GM12878 (cell line): Measurements from ENCODE around the gene MBD3. TPM values are rescaled to one million over a fixed set of nuclear protein-coding genes. Genes with fewer than 3 reads are reported as not detected.
A peak's percentile ranks its signal among the peaks of the same experiment; 100 is the strongest.

Experiments
- ATAC-seq: fragments of 200-7000 bp; cut with Tn5 transposase; 3 replicates; pipeline ENCODE4 v1.9.1; 2020; ENCODE audit warnings: mild to moderate bottlenecking, moderate library complexity
- BruUV-seq: library from RNA; stranded (reverse); fragments of 400-500 nt; replicated peaks from 2 replicates; lab custom pipeline; 2021; lab: Mats Ljungman, UMichigan
- CTCF ChIA-PET: fragments of 300-600 bp; sonication (Branson Sonifier 250); formaldehyde crosslinking; extraction: SDS; loops from one replicate; lab custom pipeline; 2021; ENCODE audit warnings: inconsistent platforms; lab: Yijun Ruan, JAX
- POLR2A ChIA-PET: fragments of 350-600 bp; formaldehyde crosslinking; extraction: SDS; loops from one replicate; lab custom pipeline; 2021; ENCODE audit warnings: inconsistent platforms; lab: Charles Lee
- RAD21 ChIA-PET: fragments of 300-600 bp; sonication (Branson Sonifier 250); formaldehyde crosslinking; loops from one replicate; lab custom pipeline; 2023; ENCODE audit warnings: antibody characterized with exemption; ENCODE audit not compliant: unreplicated experiment; lab: Charles Lee
- SMC1A ChIA-PET: fragments of 300-600 bp; sonication (Branson Sonifier 250); formaldehyde crosslinking; loops from one replicate; lab custom pipeline; 2023; ENCODE audit not compliant: unreplicated experiment, uncharacterized antibody; lab: Charles Lee
- DNase-seq: peaks from one replicate; pipeline ENCODE4 v3.0.0-alpha.2; 2011; ENCODE audit warnings: low read depth, low spot score
- FAIRE-seq: peaks from 3 replicates; lab custom pipeline; 2011; peaks lifted over from hg19 to GRCh38; lab: Jason Lieb, UNC
- H2AFZ ChIP-seq: 2 replicates; pipeline ENCODE4 v1.6.0; 2011; ENCODE audit warnings: low read depth, low read length, control low read depth; ENCODE audit not compliant: control insufficient read depth
- H3K27ac ChIP-seq: 2 replicates; pipeline ENCODE4 v1.5.1; 2011; ENCODE audit warnings: control low read depth; ENCODE audit not compliant: control insufficient read depth, insufficient read depth
- H3K27me3 ChIP-seq, 2 experiments: replicated peaks in 1 of 2; 2 replicates each; pipeline versions ENCODE4 v1.6.0 to v1.6.1; 2011; ENCODE audit warnings: low read length in 1 of 2; ENCODE audit not compliant: control insufficient read depth in 2 of 2, insufficient read depth in 2 of 2
- H3K36me3 ChIP-seq, 2 experiments: 2 replicates each; pipeline ENCODE4 v1.5.1; 2011; ENCODE audit warnings: low read length in 1 of 2; ENCODE audit not compliant: control insufficient read depth in 2 of 2, insufficient read depth in 2 of 2
- H3K4me1 ChIP-seq: 2 replicates; pipeline ENCODE4 v1.6.1; 2011; ENCODE audit warnings: mild to moderate bottlenecking, low read length, moderate library complexity, mixed read lengths; ENCODE audit not compliant: control insufficient read depth, insufficient read depth
- H3K4me2 ChIP-seq: 2 replicates; pipeline ENCODE4 v1.6.0; 2011; ENCODE audit warnings: control low read depth; ENCODE audit not compliant: control insufficient read depth, insufficient read depth
- H3K4me3 ChIP-seq: fragments of 200-600 bp; sonication (generic); 2 replicates; pipeline ENCODE4 v1.5.1; 2016
- H3K79me2 ChIP-seq: 2 replicates; pipeline ENCODE4 v1.6.0; 2011; ENCODE audit warnings: low read length; ENCODE audit not compliant: control insufficient read depth, insufficient read depth
- H3K9ac ChIP-seq: 2 replicates; pipeline ENCODE4 v1.8.0; 2011; ENCODE audit warnings: low read length, control low read depth, mixed read lengths; ENCODE audit not compliant: control insufficient read depth, insufficient read depth
- H3K9me3 ChIP-seq: replicated peaks from 3 replicates; pipeline ENCODE4 v1.5.1; 2011; ENCODE audit warnings: mild to moderate bottlenecking, low read length; ENCODE audit not compliant: control insufficient read depth, insufficient read depth
- H4K20me1 ChIP-seq: 2 replicates; pipeline ENCODE4 v1.6.0; 2011; ENCODE audit not compliant: control insufficient read depth, insufficient read depth
- BMI1 ChIP-seq: fragments of 450-650 bp; IDR thresholded peaks from 2 replicates; pipeline ENCODE4 v1.6.1; 2016; ENCODE audit warnings: mild to moderate bottlenecking, moderate library complexity, borderline replicate concordance
- ETV6 ChIP-seq, 2 experiments: fragments of 450-650 bp in 1 of 2; IDR thresholded peaks in 1 of 2; conservative IDR thresholded peaks in 1 of 2; 2 replicates each; pipeline ENCODE4 v1.6.1; 2014; ENCODE audit warnings: antibody characterized with exemption in 1 of 2, borderline replicate concordance in 1 of 2, low read depth in 1 of 2, mild to moderate bottlenecking in 1 of 2, moderate library complexity in 1 of 2
- HDAC6 ChIP-seq: fragments of 200-600 bp; sonication (generic); IDR thresholded peaks from one replicate; pipeline ENCODE4 v1.8.0; 2017; ENCODE audit warnings: antibody characterized with exemption; ENCODE audit not compliant: unreplicated experiment
- HDGF ChIP-seq: fragments of 450-650 bp; IDR thresholded peaks from 2 replicates; pipeline ENCODE4 v1.6.1; 2016; ENCODE audit warnings: antibody characterized with exemption
- POLR2A ChIP-seq: IDR thresholded peaks from 2 replicates; pipeline ENCODE4 v1.6.1; 2011; ENCODE audit warnings: low read depth, mild to moderate bottlenecking, low read length
- SRF ChIP-seq, 2 experiments: IDR thresholded peaks; 2 replicates each; pipeline ENCODE4 v1.6.1; 2011; ENCODE audit warnings: low read depth in 2 of 2, low read length in 2 of 2, mild to moderate bottlenecking in 1 of 2, moderate library complexity in 1 of 2
- TBL1XR1 ChIP-seq: IDR thresholded peaks from 2 replicates; pipeline ENCODE4 v1.6.1; 2012; ENCODE audit warnings: low read depth, low read length, improper control_type of control experiment
- WGBS: methylation state at CpG from one replicate; pipeline ENCODE4 v1.1.6; 2016; ENCODE audit warnings: low lambda C conversion rate; ENCODE audit not compliant: insufficient replicate concordance, insufficient coverage; ENCODE audit errors: missing lambda C conversion rate; 5-methylcytosine and 5-hydroxymethylcytosine counted together
- in situ Hi-C: fragments of 300-500 bp; cut with MboI; formaldehyde crosslinking; loops from 9 replicates; pipeline ENCODE4 v1.14.3; 2018; ENCODE audit warnings: mixed read lengths
- intact Hi-C: fragments of 100-400 bp; cut with micrococcal nuclease; formaldehyde crosslinking; loops from one replicate; pipeline ENCODE4 v1.14.2; 2022; ENCODE audit not compliant: unreplicated experiment
- polyA plus RNA-seq, 11 experiments: library from polyadenylated mRNA; depleted of rRNA in 4 of 11; unstranded in 6 of 11; stranded (reverse) in 5 of 11; fragments of >200 nt; fragmentation: Nextera tagmentation in 4 of 11; fragmentation: Illumina TruSeq in 1 of 11; extraction: Ambion mirVana in 4 of 11; extraction: Trizol in 1 of 11; gene quantifications; 1 replicate in 1 of 11; 2 replicates in 10 of 11; pipeline versions ENCODE4 v1.2.1 to v1.2.3, GENCODE V29; 2011 to 2016; ENCODE audit warnings: inconsistent platforms in 2 of 11, missing spikeins in 2 of 11, low read depth in 1 of 11
- total RNA-seq, 4 experiments: library from RNA; depleted of rRNA in 3 of 4; stranded (reverse); fragments of >200 nt in 3 of 4; fragmentation: Illumina TruSeq in 1 of 4; extraction: Trizol in 1 of 4; gene quantifications; 2 replicates each; pipeline versions ENCODE4 v1.2.1 to v1.2.3, GENCODE V29; 2013 to 2021
- TF ChIP-seq, protein P1 (sequence below): fragments of 450-650 bp; IDR thresholded peaks from 2 replicates; pipeline ENCODE4 v1.6.1; 2017; ENCODE audit warnings: borderline replicate concordance
- TF ChIP-seq, protein P2 (sequence below): IDR thresholded peaks from 2 replicates; pipeline ENCODE4 v1.6.1; 2012; ENCODE audit warnings: low read depth, low read length, improper control_type of control experiment
- TF ChIP-seq, protein P3 (sequence below): fragments of 450-650 bp; IDR thresholded peaks from 2 replicates; pipeline ENCODE4 v1.6.1; 2017; ENCODE audit warnings: low read depth, mild to moderate bottlenecking, moderate library complexity

MBD3 gene
- total and polyA plus RNA-seq, 10 of the 15 experiments (the other 5 are each of a cell fraction or from before 2014, with no cell fraction given): 0.13 to 107 (median 21.9) TPM

DNA sequence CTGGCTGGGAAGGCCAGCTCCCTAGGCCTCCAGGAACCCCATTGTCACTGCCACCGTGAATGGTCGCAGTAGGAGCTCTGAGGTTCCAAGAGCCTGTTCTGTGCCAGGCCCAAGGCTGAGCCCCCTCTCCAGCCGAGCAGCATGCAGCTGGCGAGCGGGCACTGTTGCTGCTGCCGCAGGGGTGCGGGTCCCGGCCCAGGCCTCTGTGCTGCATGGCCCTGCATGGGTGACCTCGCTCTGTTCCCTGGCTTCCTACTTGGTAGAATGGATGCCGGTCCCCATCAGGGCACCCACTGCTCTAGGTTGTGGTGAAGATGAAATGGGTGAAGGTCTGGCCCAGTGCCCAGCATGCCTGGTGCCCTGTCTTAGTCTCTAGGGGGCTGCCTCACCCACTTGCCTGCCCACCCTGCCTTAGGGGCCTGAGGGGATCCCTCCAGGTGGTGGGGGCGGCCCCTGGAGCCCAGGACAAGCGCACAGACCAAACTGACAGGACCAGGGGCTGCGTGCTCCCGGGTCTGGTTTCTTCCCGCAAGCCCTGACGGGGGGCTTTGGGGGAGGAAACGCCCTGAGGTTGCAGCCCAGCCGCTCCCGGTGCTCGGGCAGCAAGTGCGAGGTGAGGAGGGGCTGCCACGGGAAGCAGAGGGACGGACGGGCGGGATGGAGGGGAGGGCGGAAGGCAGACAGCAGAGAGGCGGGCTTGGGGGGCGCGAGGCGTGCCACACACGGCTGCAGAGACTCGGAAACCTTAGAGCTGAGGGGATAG lies 21.3 kb upstream of the MBD3 start:
- Histone ChIP-seq H3K9me3 (no peaks in the 10 kb centered on the region), H3K27me3 (no peaks in the 10 kb centered on the region), H3K9ac (no peak overlapping the region), H3K4me3 (no peak overlapping the region), H3K4me2 (no peak overlapping the region), H3K79me2 (no peaks in the 10 kb centered on the region), H4K20me1 (no peaks in the 10 kb centered on the region), H3K4me1 (no peaks in the 10 kb centered on the region), H2AFZ (no peak overlapping the region), H3K27ac (no peak overlapping the region), H3K36me3 (peaks cover 21 to 57% of the 10 kb centered on the region in 2 experiments)
- no TSS peak for BruUV-seq
- ChIA-PET SMC1A (no interaction called here), POLR2A (no interaction called here), CTCF (no interaction called here), RAD21 (no interaction called here)
- FAIRE-seq: no peak
- TF ChIP-seq POLR2A: peak; percentile 61
- TF ChIP-seq HDAC6: no peak
- TF ChIP-seq, protein P1, sequence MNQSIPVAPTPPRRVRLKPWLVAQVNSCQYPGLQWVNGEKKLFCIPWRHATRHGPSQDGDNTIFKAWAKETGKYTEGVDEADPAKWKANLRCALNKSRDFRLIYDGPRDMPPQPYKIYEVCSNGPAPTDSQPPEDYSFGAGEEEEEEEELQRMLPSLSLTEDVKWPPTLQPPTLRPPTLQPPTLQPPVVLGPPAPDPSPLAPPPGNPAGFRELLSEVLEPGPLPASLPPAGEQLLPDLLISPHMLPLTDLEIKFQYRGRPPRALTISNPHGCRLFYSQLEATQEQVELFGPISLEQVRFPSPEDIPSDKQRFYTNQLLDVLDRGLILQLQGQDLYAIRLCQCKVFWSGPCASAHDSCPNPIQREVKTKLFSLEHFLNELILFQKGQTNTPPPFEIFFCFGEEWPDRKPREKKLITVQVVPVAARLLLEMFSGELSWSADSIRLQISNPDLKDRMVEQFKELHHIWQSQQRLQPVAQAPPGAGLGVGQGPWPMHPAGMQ: no peak
- in situ Hi-C loops (no loop called here), intact Hi-C loops (no loop called here)
- 96% methylated on average over 16 of the region's 32 CpGs for WGBS
- no peak for DNase-seq
- no peak for ATAC-seq

DNA sequence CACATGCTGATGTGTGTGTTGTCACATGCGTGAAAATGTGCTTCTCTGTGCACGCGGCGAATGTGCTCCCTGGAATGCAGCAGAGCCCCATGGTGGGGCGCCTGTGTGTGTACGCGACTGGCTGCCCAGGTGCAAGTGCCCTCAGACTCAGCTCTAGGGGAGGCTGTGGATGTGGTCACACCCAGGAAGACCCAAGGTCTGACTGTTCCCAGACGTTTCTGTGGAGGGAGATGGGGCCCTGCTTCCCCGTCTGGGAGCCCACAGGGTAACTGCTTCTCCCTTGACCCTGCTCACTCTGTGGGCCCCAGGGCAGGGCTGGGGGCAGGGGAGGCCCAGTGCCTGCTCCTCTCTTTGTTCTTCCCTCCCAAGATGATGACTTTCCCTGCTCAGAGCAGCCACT lies 20.5 kb upstream of the MBD3 start:
- H3K4me1 ChIP-seq: no peaks in the 10 kb centered on the region
- no peaks in the 10 kb centered on the region for H3K9me3 ChIP-seq
- no peak overlapping the region for H3K9ac ChIP-seq
- no TSS peak for BruUV-seq
- no peak for TF ChIP-seq SRF (IDR thresholded peaks at IDR 0.05; ENCODE audit: low read depth in 2 of 2, low read length in 2 of 2)
- TF ChIP-seq HDGF: no peak
- TF ChIP-seq ETV6 (conservative IDR thresholded peaks at IDR 0.05 in 1 of 2, IDR thresholded peaks at IDR 0.05 in 1 of 2; ENCODE audit: borderline replicate concordance in 1 of 2, low read depth in 1 of 2): no peak
- TF ChIP-seq, protein P2, sequence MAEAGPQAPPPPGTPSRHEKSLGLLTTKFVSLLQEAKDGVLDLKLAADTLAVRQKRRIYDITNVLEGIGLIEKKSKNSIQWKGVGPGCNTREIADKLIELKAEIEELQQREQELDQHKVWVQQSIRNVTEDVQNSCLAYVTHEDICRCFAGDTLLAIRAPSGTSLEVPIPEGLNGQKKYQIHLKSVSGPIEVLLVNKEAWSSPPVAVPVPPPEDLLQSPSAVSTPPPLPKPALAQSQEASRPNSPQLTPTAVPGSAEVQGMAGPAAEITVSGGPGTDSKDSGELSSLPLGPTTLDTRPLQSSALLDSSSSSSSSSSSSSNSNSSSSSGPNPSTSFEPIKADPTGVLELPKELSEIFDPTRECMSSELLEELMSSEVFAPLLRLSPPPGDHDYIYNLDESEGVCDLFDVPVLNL: no peak
- no peak for TF ChIP-seq BMI1
- TF ChIP-seq, protein P3, sequence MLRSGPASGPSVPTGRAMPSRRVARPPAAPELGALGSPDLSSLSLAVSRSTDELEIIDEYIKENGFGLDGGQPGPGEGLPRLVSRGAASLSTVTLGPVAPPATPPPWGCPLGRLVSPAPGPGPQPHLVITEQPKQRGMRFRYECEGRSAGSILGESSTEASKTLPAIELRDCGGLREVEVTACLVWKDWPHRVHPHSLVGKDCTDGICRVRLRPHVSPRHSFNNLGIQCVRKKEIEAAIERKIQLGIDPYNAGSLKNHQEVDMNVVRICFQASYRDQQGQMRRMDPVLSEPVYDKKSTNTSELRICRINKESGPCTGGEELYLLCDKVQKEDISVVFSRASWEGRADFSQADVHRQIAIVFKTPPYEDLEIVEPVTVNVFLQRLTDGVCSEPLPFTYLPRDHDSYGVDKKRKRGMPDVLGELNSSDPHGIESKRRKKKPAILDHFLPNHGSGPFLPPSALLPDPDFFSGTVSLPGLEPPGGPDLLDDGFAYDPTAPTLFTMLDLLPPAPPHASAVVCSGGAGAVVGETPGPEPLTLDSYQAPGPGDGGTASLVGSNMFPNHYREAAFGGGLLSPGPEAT: no peak
- no peak for TF ChIP-seq TBL1XR1
- TF ChIP-seq, all 136 proteins: peak for 0
- Histone ChIP-seq H3K79me2 (no peaks in the 10 kb centered on the region), H3K27ac (no peak overlapping the region), H2AFZ (no peak overlapping the region), H4K20me1 (no peaks in the 10 kb centered on the region), H3K36me3 (peaks cover 15 to 51% of the 10 kb centered on the region in 2 experiments), H3K4me3 (no peak overlapping the region), H3K27me3 (no peaks in the 10 kb centered on the region), H3K4me2 (no peak overlapping the region)
- SMC1A ChIA-PET: no interaction called here
- ATAC-seq (no peak), DNase-seq (no peak), FAIRE-seq (no peak)
- POLR2A ChIA-PET: no interaction called here
- in situ Hi-C loops: no loop called here
- intact Hi-C loops: no loop called here
- CTCF ChIA-PET: no interaction called here
- RAD21 ChIA-PET: no interaction called here
- WGBS: 82% methylated on average over 9 of the region's 9 CpGs
